Astrocyte (in vitro differentiated cells and primary cell): ENCODE measurements around the gene AURKAIP1.

Experiments
- CTCF ChIP-seq: IDR thresholded peaks from 2 replicates; pipeline ENCODE4 v1.5.1; 2011; ENCODE audit warnings: low read depth, mild to moderate bottlenecking, inconsistent platforms, low read length, moderate library complexity; ENCODE audit not compliant: insufficient read depth
- EZH2 ChIP-seq: IDR thresholded peaks from 2 replicates; pipeline ENCODE4 v1.6.1; 2012; ENCODE audit warnings: mild to moderate bottlenecking, low read length, inconsistent platforms; ENCODE audit not compliant: insufficient read depth

- TF ChIP-seq CTCF (peak; percentile 3), EZH2 (no peak)
These were observed 32.8 kb upstream of the AURKAIP1 start for GRCh38 chr1:1407636-1408318.
